GM12891 (cell line): ENCODE measurements around the gene ROGDI.

ENCODE experiments used
- POLR2A ChIP-seq: IDR thresholded peaks from 2 replicates; pipeline ENCODE4 v1.6.1; 2011; ENCODE audit warnings: low read depth, low read length, control low read depth
- POLR2AphosphoS5 ChIP-seq: IDR thresholded peaks from 2 replicates; pipeline ENCODE4 v1.6.1; 2011; ENCODE audit warnings: low read depth, low read length, control low read depth
- POU2F2 ChIP-seq: IDR thresholded peaks from 2 replicates; pipeline ENCODE4 v1.6.1; 2011; ENCODE audit warnings: low read depth, mild to moderate bottlenecking, control low read depth, low read length, moderate library complexity
- SPI1 ChIP-seq: IDR thresholded peaks from 2 replicates; pipeline ENCODE4 v1.6.1; 2011; ENCODE audit warnings: low read depth, low read length, control low read depth

GRCh38 chr16:4783251-4783950, 19.0 kb downstream of the ROGDI start:
- TF ChIP-seq POLR2A, result no peak
- TF ChIP-seq POLR2AphosphoS5, result no peak
- no peak for TF ChIP-seq SPI1
- TF ChIP-seq POU2F2, result no peak
